Thyroid gland (tissue), 4 donors: ENCODE results near the gene PFKFB1.

Source experiments
- POLR2A ChIP-seq, 2 donors: fragments of 450-650 bp; IDR thresholded peaks; one replicate each; pipeline ENCODE4 v1.6.1; 2017; ENCODE audit warnings: antibody characterized with exemption in 2 of 2, mild to moderate bottlenecking in 2 of 2, moderate library complexity in 1 of 2
- TF ChIP-seq, protein P1 (sequence below), 6 experiments: fragments of 200-600 bp in 3 of 6; fragments of 450-650 bp in 3 of 6; sonication (generic) in 3 of 6; IDR thresholded peaks; one replicate each; pipeline ENCODE4 v1.5.1; 2016 to 2019; ENCODE audit warnings: antibody characterized with exemption in 6 of 6, mild to moderate bottlenecking in 2 of 6, inconsistent platforms in 1 of 6, moderate library complexity in 1 of 6

- no peak for TF ChIP-seq POLR2A (IDR thresholded peaks at IDR 0.05)
- TF ChIP-seq, protein P1, sequence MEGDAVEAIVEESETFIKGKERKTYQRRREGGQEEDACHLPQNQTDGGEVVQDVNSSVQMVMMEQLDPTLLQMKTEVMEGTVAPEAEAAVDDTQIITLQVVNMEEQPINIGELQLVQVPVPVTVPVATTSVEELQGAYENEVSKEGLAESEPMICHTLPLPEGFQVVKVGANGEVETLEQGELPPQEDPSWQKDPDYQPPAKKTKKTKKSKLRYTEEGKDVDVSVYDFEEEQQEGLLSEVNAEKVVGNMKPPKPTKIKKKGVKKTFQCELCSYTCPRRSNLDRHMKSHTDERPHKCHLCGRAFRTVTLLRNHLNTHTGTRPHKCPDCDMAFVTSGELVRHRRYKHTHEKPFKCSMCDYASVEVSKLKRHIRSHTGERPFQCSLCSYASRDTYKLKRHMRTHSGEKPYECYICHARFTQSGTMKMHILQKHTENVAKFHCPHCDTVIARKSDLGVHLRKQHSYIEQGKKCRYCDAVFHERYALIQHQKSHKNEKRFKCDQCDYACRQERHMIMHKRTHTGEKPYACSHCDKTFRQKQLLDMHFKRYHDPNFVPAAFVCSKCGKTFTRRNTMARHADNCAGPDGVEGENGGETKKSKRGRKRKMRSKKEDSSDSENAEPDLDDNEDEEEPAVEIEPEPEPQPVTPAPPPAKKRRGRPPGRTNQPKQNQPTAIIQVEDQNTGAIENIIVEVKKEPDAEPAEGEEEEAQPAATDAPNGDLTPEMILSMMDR (IDR thresholded peaks at IDR 0.05): no peak
Measured at GRCh38 chrX:54978448-54978847, 15.5 kb downstream of the PFKFB1 start.
